ENCODE results near the gene IPO5. TPM values are rescaled to one million over a fixed set of nuclear protein-coding genes. Genes with fewer than 3 reads are reported as not detected.
"Not testable (repeated sequence)": the region's sequence is repeated elsewhere in the genome, so short reads cannot be mapped to it uniquely, and the experiment has no call there.

IPO5 gene
- total RNA-seq, 8 experiments from 2014 or later, result 80.4 to 173 (median 129) TPM

DNA sequence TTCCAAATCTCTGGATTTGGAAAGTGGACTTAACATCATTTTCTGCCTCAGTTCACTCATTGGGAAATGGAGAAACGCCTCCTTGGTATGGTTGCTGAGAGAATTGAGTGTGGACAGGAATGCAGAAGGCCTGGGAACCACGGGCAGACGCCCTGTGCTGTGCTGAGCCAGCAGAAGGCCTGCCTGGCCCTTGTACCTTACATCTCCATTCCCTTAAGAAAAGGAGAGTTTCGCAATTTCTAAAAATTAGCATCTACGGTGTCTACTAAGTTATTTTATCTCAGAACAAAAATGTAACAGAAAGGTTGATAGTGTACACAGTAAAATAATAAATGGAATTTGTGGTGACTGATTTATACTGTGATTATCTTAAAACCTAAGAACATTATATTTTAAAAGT is 78.7 kb downstream of the IPO5 start:
- peak in 2 of 8 experiments; percentile 35 to 70 for ATAC-seq (replicated peaks in 6 of 8)

DNA sequence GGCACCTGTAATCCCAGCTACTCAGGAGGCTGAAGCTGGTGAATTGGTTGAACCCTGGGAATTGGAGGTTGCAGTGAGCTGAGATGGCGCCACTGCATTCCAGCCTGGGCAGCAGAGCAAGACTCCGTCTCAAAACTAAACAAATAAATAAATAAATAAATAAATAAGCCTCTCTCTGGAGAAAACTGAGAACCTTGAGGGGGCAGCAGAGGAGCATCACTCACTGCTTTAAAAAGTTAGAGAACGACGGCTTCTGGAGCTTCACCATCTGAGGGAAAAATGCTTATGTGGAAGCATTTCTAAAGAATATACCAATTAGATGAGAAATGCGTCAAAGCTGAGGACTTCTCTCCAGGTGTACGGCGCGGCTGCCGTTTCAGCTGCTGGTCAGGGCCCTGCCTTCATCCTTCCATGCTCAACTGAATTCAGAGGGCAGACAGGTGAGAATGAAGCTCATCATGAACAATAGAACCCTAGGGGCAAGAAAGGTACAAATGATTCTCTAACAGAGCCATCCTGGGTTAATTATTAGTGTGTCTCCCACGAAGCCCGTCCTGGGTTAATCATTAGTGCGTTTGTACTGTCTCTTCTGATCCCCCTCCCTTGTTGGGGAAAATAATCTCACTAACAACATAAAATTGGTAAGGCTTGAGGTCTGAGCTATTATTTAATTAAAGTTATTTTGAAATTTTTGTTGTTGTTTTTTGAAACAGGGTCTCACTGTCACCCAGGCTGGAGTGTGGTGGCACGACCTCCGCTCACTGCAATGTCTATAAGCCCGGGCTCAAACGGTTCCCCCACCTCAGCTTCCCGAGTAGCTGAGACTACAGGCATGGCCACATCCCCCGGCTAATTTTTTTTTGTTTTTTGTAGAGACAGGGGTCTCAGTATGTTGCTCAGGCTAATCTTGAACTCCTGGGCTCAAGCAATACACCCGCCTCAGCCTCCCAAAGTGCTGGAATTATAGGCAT is 80.1 kb downstream of the IPO5 start:
- 20 to 81% (median 50%) methylated on average over 1 to 19 of the region's 19 CpGs; no CpG with 5 or more reads in 1 of the 10 experiments for WGBS, 10 experiments
- in situ Hi-C loops (cut with MboI; ENCODE audit: low pct_unique_long_range_greater_than_20kb in 2 of 9, low sequenced_read_pairs in 9 of 9, unreplicated experiment in 9 of 9), result loop anchor here in 2 of 9 experiments (25.0 kb wide), 1 partner anchor 379 kb away; no protein-coding TSS in a partner anchor

More for the DNA sequence above, 78.7 kb downstream of the IPO5 start:
- no peak overlapping the region for H3K27ac ChIP-seq
- in situ Hi-C loops (cut with MboI; ENCODE audit: low pct_unique_long_range_greater_than_20kb in 2 of 9, low sequenced_read_pairs in 9 of 9, unreplicated experiment in 9 of 9), result loop anchor here in 2 of 9 experiments (25.0 kb wide), 1 partner anchor 380 kb away; no protein-coding TSS in a partner anchor
- WGBS, 10 experiments, result 48 to 100% (median 84%) methylated on average over 1 to 5 of the region's 5 CpGs
- peaks cover 0 to 2% of the 10 kb centered on the region in 2 donors for H3K4me1 ChIP-seq (replicated peaks in 1 of 2)
- no peak overlapping the region for H3K4me3 ChIP-seq

DNA sequence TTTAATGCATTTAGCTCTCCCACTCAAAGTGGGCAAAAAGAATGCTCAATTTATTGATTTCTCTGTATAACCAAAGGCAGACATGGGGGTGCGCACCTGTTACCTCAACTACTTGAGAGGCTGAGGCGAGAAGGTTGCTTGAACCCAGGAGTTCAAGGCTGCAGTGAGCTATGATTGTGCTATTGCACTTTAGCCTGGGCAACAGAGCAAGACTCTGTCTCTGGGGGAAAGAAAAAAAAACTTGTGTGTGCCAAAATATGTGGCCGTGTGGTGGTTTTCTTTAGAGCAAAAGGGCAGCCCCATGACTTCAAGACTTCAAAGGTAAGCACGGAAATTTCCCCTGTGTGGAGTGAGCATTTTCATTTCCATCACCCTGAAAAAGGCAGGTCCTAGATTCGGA is 81.9 kb downstream of the IPO5 start:
- WGBS, 10 experiments, result 60 to 100% (median 83%) methylated on average over 1 to 5 of the region's 5 CpGs; no CpG with 5 or more reads in 3 of the 10 experiments
- H3K27ac ChIP-seq, result no peak overlapping the region
- peaks cover 0 to 2% of the 10 kb centered on the region in 2 donors for H3K4me1 ChIP-seq (replicated peaks in 1 of 2)
- H3K4me3 ChIP-seq, result no peak overlapping the region
- no peak for ATAC-seq (replicated peaks in 6 of 8)
- in situ Hi-C loops (cut with MboI; ENCODE audit: low pct_unique_long_range_greater_than_20kb in 2 of 9, low sequenced_read_pairs in 9 of 9, unreplicated experiment in 9 of 9), result loop anchor here in 2 of 9 experiments (25.0 kb wide), 1 partner anchor 377 kb away; no protein-coding TSS in a partner anchor

More for the DNA sequence above, 80.1 kb downstream of the IPO5 start:
- Histone ChIP-seq H3K4me1 (replicated peaks in 1 of 2) (peaks cover 0 to 2% of the 10 kb centered on the region in 2 donors), H3K27ac (no peak overlapping the region), H3K4me3 (no peak overlapping the region)
- ATAC-seq (replicated peaks in 6 of 8), result peak in 3 of 8 experiments; percentile 64 to 84 (median 69)

DNA sequence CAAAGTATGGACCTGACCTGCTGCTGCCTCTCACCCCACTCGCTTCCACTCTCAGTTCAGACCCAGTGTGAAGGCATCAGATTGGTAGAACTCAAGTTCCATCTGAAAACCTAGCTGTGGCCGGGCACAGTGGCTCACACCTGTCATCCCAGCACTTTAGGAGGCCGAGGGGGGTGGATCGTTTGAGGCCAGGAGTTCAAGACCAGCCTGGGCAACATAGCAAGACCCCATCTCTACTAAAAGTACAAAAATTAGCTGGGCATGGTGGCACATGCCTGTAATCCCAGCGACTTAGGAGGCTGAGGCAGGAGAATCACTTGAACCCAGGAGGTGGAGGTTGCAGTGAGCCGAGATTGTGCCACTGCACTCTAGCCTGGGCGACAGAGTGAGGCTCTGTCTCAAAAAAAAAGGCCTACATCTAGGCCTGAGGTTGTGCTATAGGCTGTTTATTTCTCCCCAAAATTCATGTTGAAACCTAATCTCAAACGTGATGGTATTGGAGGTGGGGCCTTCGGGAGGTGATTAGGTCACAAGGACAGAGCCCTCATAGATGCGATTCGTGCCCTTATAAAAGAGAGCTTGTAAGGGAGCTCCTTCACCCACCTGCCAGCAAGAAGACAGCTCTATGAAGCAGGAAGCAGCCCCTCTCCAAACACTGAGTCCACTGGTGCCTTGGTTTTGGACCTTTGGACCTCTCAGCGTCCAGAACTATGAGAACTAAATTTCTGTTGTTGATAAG is 83.3 kb downstream of the IPO5 start:
- H3K4me1 ChIP-seq (replicated peaks in 1 of 2); ATAC-seq (replicated peaks in 6 of 8); H3K27ac ChIP-seq; H3K4me3 ChIP-seq: not testable (repeated sequence)
- in situ Hi-C loops (cut with MboI; ENCODE audit: low pct_unique_long_range_greater_than_20kb in 2 of 9, low sequenced_read_pairs in 9 of 9, unreplicated experiment in 9 of 9), result loop anchor here in 2 of 9 experiments (25.0 kb wide), 1 partner anchor 376 kb away; no protein-coding TSS in a partner anchor
- WGBS, 10 experiments, result 60 to 100% (median 82%) methylated on average over 1 to 5 of the region's 12 CpGs; no CpG with 5 or more reads in 2 of the 10 experiments

DNA sequence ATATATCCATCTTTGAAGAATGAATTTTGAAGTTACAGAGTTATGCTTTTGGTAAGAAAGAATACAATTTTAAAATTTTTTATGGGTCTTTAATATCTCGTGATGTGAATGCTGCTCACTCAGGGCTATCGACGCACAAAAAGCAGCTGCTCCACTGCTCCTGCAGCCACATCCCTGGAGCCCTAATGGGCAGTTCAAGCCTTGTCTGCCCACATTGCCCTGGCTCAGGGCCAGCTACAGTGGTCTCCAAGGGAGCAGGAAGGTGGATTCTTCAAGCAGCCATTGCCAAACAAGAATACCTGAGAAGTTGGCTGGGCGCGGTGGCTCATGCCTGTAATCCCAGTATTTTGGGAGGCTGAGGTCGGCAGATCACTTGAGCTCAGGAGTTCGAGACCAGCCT is 85.8 kb downstream of the IPO5 start:
- peaks cover 0 to 5% of the 10 kb centered on the region in 2 donors for H3K4me1 ChIP-seq (replicated peaks in 1 of 2)
- in situ Hi-C loops (cut with MboI; ENCODE audit: low pct_unique_long_range_greater_than_20kb in 2 of 9, low sequenced_read_pairs in 9 of 9, unreplicated experiment in 9 of 9), result loop anchor here in 2 of 9 experiments (25.0 kb wide), 1 partner anchor 373 kb away; no protein-coding TSS in a partner anchor
- 70 to 100% (median 93%) methylated on average over 2 to 7 of the region's 7 CpGs; no CpG with 5 or more reads in 4 of the 10 experiments for WGBS, 10 experiments
- no peak for ATAC-seq (replicated peaks in 6 of 8)
- no peak overlapping the region for H3K27ac ChIP-seq
- H3K4me3 ChIP-seq, result no peak overlapping the region

DNA sequence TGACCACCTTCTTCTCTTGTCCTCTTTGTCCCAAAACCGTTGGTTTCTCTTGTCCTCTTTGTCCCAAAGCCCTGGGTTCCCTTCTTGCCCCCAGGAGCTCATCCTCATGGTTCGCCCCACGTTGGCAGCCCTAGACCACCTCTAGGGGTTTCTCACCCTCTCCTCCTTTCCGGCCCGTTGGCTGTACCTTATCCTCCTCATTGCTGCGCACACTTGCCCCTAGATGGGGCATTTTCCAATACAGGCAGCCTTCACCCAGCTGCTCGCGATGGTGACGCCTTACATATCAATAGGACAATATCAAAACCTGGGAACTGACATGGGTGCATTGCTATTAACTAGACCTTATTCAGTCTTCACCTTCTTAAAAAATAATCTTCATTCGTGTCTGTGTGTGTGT is 86.5 kb downstream of the IPO5 start:
- no peak for ATAC-seq (replicated peaks in 6 of 8)
- Histone ChIP-seq H3K27ac (no peak overlapping the region), H3K4me1 (replicated peaks in 1 of 2) (peaks cover 0 to 5% of the 10 kb centered on the region in 2 donors), H3K4me3 (no peak overlapping the region)
- WGBS, 10 experiments, result 60 to 93% (median 81%) methylated on average over 3 to 9 of the region's 10 CpGs; no CpG with 5 or more reads in 1 of the 10 experiments
- in situ Hi-C loops (cut with MboI; ENCODE audit: low pct_unique_long_range_greater_than_20kb in 2 of 9, low sequenced_read_pairs in 9 of 9, unreplicated experiment in 9 of 9), result loop anchor here in 2 of 9 experiments (25.0 kb wide), 1 partner anchor 372 kb away; no protein-coding TSS in a partner anchor

DNA sequence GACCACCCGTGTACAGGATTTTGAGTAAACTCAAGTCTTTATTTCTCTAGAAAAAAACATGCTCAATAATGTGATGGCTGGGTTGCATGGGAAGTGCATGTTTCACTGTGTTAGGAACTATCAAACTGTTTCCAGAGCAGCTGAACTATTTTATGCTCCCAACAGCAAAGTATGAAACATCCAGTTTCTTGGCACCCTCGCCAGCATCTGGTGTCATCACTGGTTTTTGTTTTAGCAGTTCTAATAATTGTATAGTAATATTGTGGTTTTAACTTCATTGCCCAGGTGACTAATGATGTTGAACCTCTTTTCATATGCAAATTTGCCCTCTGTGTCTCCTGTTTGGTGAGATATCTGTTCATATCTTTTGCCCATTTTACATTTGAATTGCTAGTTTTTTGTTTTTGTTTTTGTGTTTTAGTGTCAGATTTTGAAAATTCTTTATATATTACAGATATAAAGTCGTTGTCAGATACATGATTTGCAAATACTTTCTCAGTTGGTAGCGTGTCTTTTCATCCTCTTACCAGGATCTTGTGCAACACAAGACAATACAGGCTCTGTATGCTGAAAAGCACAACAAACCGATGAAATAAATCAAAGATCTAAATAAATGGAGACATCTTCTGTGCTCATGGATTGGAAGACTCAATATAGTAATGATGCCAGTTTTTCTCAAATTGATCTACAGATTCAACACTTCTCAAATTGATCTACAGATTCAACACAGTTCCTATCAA is 87.8 kb downstream of the IPO5 start:
- H3K4me3 ChIP-seq, result no peak overlapping the region
- H3K27ac ChIP-seq, result no peak overlapping the region
- 4 to 100% (median 71%) methylated on average over 1 to 5 of the region's 5 CpGs for WGBS, 10 experiments
- no peak for ATAC-seq (replicated peaks in 6 of 8)
- in situ Hi-C loops (cut with MboI; ENCODE audit: low pct_unique_long_range_greater_than_20kb in 2 of 9, low sequenced_read_pairs in 9 of 9, unreplicated experiment in 9 of 9), result loop anchor here in 2 of 9 experiments (25.0 kb wide), 1 partner anchor 371 kb away; no protein-coding TSS in a partner anchor
- H3K4me1 ChIP-seq (replicated peaks in 1 of 2), result peaks cover 0 to 5% of the 10 kb centered on the region in 2 donors

DNA sequence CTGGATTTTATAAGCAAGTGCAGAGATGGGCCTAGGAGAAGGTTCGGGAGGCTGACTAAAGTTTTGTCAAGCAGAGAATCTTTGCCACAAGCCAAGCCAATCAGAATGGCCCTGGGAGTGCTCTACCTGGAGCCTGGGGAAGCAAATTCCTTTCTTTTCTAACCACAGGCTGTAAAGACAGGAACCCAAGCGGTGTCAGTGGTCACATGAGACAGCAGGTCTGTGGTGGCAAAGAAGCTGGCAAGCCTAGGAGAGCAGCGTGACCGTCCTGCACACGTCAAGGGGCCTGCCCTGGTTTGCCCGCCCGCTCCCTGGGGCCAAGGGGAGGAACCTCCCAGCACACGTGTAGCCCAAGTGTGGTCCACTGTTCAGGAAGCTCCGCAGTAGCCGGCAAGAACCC is 90.8 kb downstream of the IPO5 start:
- ATAC-seq (replicated peaks in 6 of 8), result no peak
- 75 to 100% (median 87%) methylated on average over 1 to 4 of the region's 10 CpGs; no CpG with 5 or more reads in 5 of the 10 experiments for WGBS, 10 experiments
- in situ Hi-C loops (cut with MboI; ENCODE audit: low pct_unique_long_range_greater_than_20kb in 2 of 9, low sequenced_read_pairs in 9 of 9, unreplicated experiment in 9 of 9), result loop anchor here in 2 of 9 experiments (25.0 kb wide), 1 partner anchor 368 kb away; no protein-coding TSS in a partner anchor

DNA sequence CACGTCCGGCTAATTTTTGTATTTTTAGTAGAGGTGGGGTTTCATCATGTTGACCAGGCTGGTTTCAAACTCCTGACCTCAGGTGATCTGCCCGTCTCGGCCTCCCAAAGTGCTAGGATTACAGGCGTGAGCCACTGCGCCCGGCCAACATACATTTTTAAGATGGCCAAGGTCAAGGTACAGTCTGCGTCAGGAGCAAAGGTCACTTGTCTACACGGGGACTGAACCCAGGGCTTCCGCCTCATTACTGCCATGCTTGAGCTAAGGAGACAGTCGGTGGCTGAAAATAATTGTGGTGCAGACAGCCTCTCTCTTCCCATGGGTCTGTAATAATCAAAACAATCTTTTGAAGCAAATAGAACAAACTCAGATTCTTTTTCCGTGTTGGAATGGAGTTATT is 94.3 kb downstream of the IPO5 start:
- H3K4me3 ChIP-seq; H3K4me1 ChIP-seq (replicated peaks in 1 of 2); H3K27ac ChIP-seq; ATAC-seq (replicated peaks in 6 of 8): not testable (repeated sequence)
- WGBS, 10 experiments, result 0 to 100% (median 85%) methylated on average over 1 to 6 of the region's 12 CpGs; no CpG with 5 or more reads in 4 of the 10 experiments
- in situ Hi-C loops (cut with MboI; ENCODE audit: low pct_unique_long_range_greater_than_20kb in 2 of 9, low sequenced_read_pairs in 9 of 9, unreplicated experiment in 9 of 9), result loop anchor here in 2 of 9 experiments (25.0 kb wide), 1 partner anchor 365 kb away; no protein-coding TSS in a partner anchor

More for the DNA sequence above, 90.8 kb downstream of the IPO5 start:
- peaks cover 4 to 5% of the 10 kb centered on the region in 2 donors for H3K4me1 ChIP-seq (replicated peaks in 1 of 2)
- H3K4me3 ChIP-seq, result no peak overlapping the region
- no peak overlapping the region for H3K27ac ChIP-seq

DNA sequence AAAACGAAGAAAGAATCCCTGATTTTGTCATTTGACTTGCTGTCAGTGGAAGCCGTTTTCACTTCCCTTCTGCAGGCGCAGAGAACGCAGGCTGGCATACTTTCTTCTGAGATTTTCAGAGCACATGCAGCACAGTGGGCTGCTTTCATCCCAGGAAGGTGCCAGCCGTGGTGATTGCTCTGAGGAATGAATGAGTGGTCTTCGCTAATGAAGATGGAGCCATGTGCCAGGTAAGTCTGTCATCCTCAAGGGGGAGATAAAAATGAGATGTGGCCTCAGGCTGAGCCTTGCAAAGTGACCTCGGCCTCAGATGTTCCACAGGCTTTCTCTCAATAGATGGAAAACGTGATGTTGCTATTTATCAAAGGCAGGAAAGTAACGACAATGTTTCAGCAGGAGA is 94.8 kb downstream of the IPO5 start:
- 5 to 100% (median 56%) methylated on average over 1 to 9 of the region's 9 CpGs; no CpG with 5 or more reads in 1 of the 10 experiments for WGBS, 10 experiments
- no peak overlapping the region for H3K4me3 ChIP-seq
- peaks cover 0 to 4% of the 10 kb centered on the region in 2 donors for H3K4me1 ChIP-seq (replicated peaks in 1 of 2)
- in situ Hi-C loops (cut with MboI; ENCODE audit: low pct_unique_long_range_greater_than_20kb in 2 of 9, low sequenced_read_pairs in 9 of 9, unreplicated experiment in 9 of 9), result loop anchor here in 2 of 9 experiments (25.0 kb wide), 1 partner anchor 364 kb away; no protein-coding TSS in a partner anchor
- no peak overlapping the region for H3K27ac ChIP-seq
- peak in 1 of 8 experiments; percentile 67 for ATAC-seq (replicated peaks in 6 of 8)

DNA sequence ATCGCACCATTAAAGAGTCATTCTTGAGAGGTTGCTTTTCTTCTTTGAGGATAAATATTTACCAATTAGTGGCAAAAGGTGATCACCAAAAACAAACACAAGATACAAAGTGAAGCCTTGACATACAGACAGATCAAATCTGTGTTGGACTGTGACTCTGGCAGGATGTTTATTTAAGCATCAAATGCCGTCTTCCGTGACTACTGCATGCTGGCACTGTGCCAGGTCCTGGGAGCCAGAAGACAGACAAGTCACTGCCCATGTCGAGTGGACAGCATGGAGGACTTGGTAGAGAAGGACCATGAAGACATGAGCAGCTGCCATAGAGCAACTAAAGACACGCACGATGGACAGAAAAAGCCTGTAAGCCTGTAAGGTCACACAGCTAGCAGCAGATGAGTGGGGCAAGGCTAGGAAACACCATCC is 96.6 kb downstream of the IPO5 start:
- WGBS, 10 experiments, result 36 to 100% (median 88%) methylated on average over 1 to 6 of the region's 6 CpGs
- H3K4me3 ChIP-seq, result no peak overlapping the region
- H3K4me1 ChIP-seq (replicated peaks in 1 of 2), result peaks cover 0 to 4% of the 10 kb centered on the region in 2 donors
- in situ Hi-C loops (cut with MboI; ENCODE audit: low pct_unique_long_range_greater_than_20kb in 2 of 9, low sequenced_read_pairs in 9 of 9, unreplicated experiment in 9 of 9), result no loop called here
- ATAC-seq (replicated peaks in 6 of 8), result peak in 1 of 8 experiments; percentile 25
- H3K27ac ChIP-seq, result no peak overlapping the region

Data from motor neuron (in vitro differentiated cells).